ENCODE data around the gene WAC. TPM values are rescaled to one million over a fixed set of nuclear protein-coding genes. Genes with fewer than 3 reads are reported as not detected.

WAC gene
- total RNA-seq, 1 donor from 2014 or later = 107 TPM

- DNase-seq (ENCODE audit: low spot score) = no peak
Measured at GRCh38 chr10:28663576-28664368, 130.9 kb downstream of the WAC start.

- no peak for DNase-seq (ENCODE audit: low spot score)
Measured at GRCh38 chr10:28664369-28664740, 131.4 kb downstream of the WAC start.

- no peak for DNase-seq (ENCODE audit: low spot score)
Measured at GRCh38 chr10:28666751-28667467, 134.0 kb downstream of the WAC start.

GRCh38 chr10:28668363-28669226, 135.7 kb downstream of the WAC start:
- no peak for DNase-seq (ENCODE audit: low spot score)

- no peak for DNase-seq (ENCODE audit: low spot score)
Measured at GRCh38 chr10:28669227-28670173, 136.6 kb downstream of the WAC start.

Other genes with a start within 250 kb of the WAC start
- 5.7 TPM for gene MPP7, start 230.1 kb upstream of the WAC start, total RNA-seq
- 14.3 TPM for gene BAMBI, start 144.4 kb downstream of the WAC start, total RNA-seq

Data from mesenteric fat pad (tissue), 1 donor.